Colonic mucosa (tissue), 4 donors: ENCODE measurements around the gene USP1. TPM values are rescaled to one million over a fixed set of nuclear protein-coding genes. Genes with fewer than 3 reads are reported as not detected.

ENCODE experiments used
- DNase-seq: peaks from one replicate; pipeline ENCODE4 v3.0.0-alpha.2; 2020
- H3K27ac ChIP-seq: fragments of 200-600 bp; one replicate; pipeline ENCODE4 v1.8.0; 2021
- H3K27me3 ChIP-seq: fragments of 200-600 bp; one replicate; pipeline ENCODE4 v1.8.0; 2021
- H3K36me3 ChIP-seq: fragments of 200-600 bp; one replicate; pipeline ENCODE4 v1.8.0; 2021
- H3K4me1 ChIP-seq: fragments of 200-600 bp; one replicate; pipeline ENCODE4 v1.8.0; 2021; ENCODE audit warnings: mild to moderate bottlenecking
- H3K4me3 ChIP-seq: fragments of 200-600 bp; one replicate; pipeline ENCODE4 v1.8.0; 2021
- H3K9ac ChIP-seq, 2 donors: one replicate each; pipeline ENCODE4 v1.7.0; 2013; ENCODE audit warnings: control low read depth in 2 of 2, low read depth in 2 of 2, low read length in 2 of 2
- H3K9me3 ChIP-seq: fragments of 200-600 bp; one replicate; pipeline ENCODE4 v1.8.0; 2021
- intact Hi-C: fragments of 100-400 bp; cut with DNase I; formaldehyde crosslinking; loops from one replicate; pipeline ENCODE4 v1.14.1; 2022
- total RNA-seq, 2 donors: library from RNA; stranded (reverse); fragmentation: NEBNext Ultra II Directional in 1 of 2; extraction: Animal tissue kit (Norgen Biotek cat#: 25700) in 1 of 2; gene quantifications; one replicate each; pipeline ENCODE4 v1.2.1, GENCODE V29; 2021
- TF ChIP-seq, protein P1 (sequence below): fragments of 200-600 bp; IDR thresholded peaks from one replicate; pipeline ENCODE4 v1.8.0; 2022; ENCODE audit warnings: antibody characterized with exemption, mild to moderate bottlenecking
- donor health status: healthy.
- donor health status: DM: no; HTN: no; CAD: no.
- donor health status: DM: no; HTN: no; CAD: no.

The USP1 gene
- total RNA-seq, 2 donors from 2014 or later, result 28.8 to 30.7 TPM

DNA sequence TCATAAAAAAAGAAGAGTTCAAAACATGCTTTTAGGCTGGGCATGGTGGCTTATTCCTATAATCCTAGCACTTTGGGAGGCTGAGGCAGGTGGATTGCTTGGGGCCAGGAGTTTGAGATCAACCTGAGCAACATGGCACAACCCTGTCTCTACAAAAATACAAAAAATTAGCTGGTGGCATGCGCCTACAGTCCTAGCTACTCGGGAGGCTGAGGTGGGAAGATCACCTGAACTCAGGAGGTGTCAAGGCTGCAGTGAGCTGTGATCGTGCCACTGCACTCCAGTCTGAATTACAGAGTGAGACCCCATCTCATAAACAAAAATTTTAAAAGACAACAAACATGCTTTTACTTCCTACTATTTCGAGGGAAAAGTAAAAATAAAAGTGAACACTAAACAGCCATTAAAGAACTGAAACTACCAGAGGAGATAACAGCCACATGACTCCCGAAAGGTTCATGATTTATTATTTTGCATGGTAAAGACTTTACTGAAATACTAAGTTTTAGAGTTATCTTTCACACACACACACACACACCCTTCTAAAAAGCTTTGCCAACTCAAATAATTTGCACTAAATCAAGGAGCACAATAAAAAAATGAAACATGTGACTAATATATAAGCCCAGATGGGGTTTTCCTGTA is 48.1 kb downstream of the USP1 start:
- no peak overlapping the region for H3K27ac ChIP-seq
- no peak overlapping the region for H3K9ac ChIP-seq
- no peaks in the 10 kb centered on the region for H3K4me1 ChIP-seq
- intact Hi-C loops, result no loop called here
- H3K27me3 ChIP-seq, result no peaks in the 10 kb centered on the region
- TF ChIP-seq, protein P1, sequence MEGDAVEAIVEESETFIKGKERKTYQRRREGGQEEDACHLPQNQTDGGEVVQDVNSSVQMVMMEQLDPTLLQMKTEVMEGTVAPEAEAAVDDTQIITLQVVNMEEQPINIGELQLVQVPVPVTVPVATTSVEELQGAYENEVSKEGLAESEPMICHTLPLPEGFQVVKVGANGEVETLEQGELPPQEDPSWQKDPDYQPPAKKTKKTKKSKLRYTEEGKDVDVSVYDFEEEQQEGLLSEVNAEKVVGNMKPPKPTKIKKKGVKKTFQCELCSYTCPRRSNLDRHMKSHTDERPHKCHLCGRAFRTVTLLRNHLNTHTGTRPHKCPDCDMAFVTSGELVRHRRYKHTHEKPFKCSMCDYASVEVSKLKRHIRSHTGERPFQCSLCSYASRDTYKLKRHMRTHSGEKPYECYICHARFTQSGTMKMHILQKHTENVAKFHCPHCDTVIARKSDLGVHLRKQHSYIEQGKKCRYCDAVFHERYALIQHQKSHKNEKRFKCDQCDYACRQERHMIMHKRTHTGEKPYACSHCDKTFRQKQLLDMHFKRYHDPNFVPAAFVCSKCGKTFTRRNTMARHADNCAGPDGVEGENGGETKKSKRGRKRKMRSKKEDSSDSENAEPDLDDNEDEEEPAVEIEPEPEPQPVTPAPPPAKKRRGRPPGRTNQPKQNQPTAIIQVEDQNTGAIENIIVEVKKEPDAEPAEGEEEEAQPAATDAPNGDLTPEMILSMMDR, result no peak
- H3K36me3 ChIP-seq, result no peaks in the 10 kb centered on the region
- no peak overlapping the region for H3K4me3 ChIP-seq
- H3K9me3 ChIP-seq, result no peaks in the 10 kb centered on the region
- DNase-seq, result no peak

DNA sequence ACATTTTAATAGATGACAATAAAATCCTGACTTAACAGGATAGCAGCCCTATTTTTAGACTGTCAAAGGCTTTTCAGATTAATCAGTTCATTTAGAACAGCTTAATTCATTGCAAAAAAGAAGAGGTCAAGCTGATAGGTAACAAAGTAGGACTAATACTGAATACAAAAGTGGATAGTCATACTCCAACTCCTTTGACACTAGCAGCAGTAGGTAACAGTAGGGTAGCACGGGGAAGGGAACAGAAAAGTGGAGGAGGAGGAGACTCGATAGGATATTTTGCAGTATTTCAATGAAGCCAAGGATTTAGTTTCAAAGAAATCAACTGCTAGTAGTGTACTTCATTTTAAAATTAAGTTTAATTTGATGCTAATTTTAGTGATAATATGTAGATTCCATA is 51.1 kb downstream of the USP1 start:
- no peaks in the 10 kb centered on the region for H3K9me3 ChIP-seq
- intact Hi-C loops, result no loop called here
- no peak overlapping the region for H3K9ac ChIP-seq
- no peaks in the 10 kb centered on the region for H3K36me3 ChIP-seq
- no peak overlapping the region for H3K27ac ChIP-seq
- no peak for DNase-seq
- TF ChIP-seq, protein P1, result no peak
- H3K27me3 ChIP-seq, result no peaks in the 10 kb centered on the region
- no peaks in the 10 kb centered on the region for H3K4me1 ChIP-seq
- H3K4me3 ChIP-seq, result no peak overlapping the region

DNA sequence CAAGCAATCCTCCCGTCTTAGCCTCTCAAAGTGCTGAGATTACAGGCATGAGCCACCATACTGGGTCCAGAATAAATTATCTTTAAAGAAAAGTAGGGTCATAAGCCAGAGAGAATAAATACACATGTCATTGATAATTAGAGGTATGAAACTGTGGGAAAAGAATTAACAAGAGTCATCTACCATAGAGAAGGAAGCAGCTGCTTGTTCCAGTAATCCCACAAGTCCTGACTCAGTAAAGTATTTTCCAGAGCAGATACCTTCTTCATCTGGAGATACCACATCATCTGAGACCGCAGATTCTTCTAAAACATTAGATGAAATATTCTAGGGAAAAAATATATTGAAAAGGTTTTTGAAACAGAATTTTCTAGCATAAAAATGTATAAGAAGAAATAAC is 55.7 kb downstream of the USP1 start:
- no peaks in the 10 kb centered on the region for H3K27me3 ChIP-seq
- no peaks in the 10 kb centered on the region for H3K36me3 ChIP-seq
- H3K4me3 ChIP-seq, result no peak overlapping the region
- no peaks in the 10 kb centered on the region for H3K9me3 ChIP-seq
- no peak overlapping the region for H3K9ac ChIP-seq
- DNase-seq, result no peak
- TF ChIP-seq, protein P1, result no peak
- intact Hi-C loops, result loop anchor here (10.0 kb wide), 1 partner anchor 862 kb away; no protein-coding TSS in a partner anchor
- H3K27ac ChIP-seq, result no peak overlapping the region
- no peaks in the 10 kb centered on the region for H3K4me1 ChIP-seq

DNA sequence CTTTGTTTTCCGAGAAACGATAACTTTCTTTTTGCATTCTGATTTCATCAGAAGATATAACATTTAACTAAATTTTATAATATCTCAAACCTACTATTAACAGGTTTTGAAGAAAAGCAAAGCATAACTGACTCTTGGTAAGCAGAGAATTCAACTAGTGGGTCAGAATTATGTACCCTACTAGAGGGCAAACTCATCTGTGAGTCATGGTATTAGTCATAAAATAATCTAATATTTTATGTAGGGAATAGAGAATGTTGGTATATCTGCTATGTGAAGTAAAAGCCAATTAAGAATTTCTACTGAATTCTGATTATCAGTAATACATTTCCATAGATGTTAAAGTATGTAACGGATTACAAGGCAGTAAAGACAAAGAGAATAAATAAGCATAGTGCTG is 56.8 kb downstream of the USP1 start:
- Histone ChIP-seq H3K9ac (no peak overlapping the region), H3K9me3 (no peaks in the 10 kb centered on the region), H3K4me1 (no peaks in the 10 kb centered on the region), H3K36me3 (no peaks in the 10 kb centered on the region), H3K27me3 (no peaks in the 10 kb centered on the region), H3K27ac (no peak overlapping the region), H3K4me3 (no peak overlapping the region)
- TF ChIP-seq, protein P1, result no peak
- no peak for DNase-seq
- intact Hi-C loops, result loop anchor here (10.0 kb wide), 1 partner anchor 861 kb away; no protein-coding TSS in a partner anchor

DNA sequence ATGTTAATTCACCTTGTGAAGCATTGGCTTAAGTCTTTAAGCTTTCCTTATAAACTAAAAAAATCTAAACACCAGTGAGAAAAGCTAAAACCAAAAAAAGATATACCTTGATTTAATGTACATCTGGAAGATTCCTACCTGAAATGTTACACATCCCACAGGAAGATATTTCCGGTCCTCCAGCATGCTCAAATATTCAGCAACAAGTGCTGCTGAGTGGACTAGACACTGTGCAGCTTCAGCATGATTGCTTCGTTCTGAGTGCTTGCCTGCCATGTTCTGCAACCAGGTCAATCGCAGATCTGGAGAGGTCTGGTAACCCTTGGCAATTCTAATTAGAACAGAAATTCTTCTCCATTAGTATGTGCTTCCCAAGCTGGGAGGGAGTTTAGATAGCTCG is 57.3 kb downstream of the USP1 start:
- Histone ChIP-seq H3K27ac (no peak overlapping the region), H3K9me3 (no peaks in the 10 kb centered on the region), H3K4me3 (no peak overlapping the region), H3K36me3 (no peaks in the 10 kb centered on the region), H3K4me1 (no peaks in the 10 kb centered on the region), H3K27me3 (no peaks in the 10 kb centered on the region), H3K9ac (no peak overlapping the region)
- TF ChIP-seq, protein P1, result no peak
- intact Hi-C loops, result loop anchor here (10.0 kb wide), 1 partner anchor 861 kb away; no protein-coding TSS in a partner anchor
- no peak for DNase-seq
